ENCODE measurements around the gene SMIM7.

GRCh38 chr19:16654140-16654539 is 5.8 kb downstream of the SMIM7 start:
- TF ChIP-seq KLF11 (CRISPR knock-in tag; IDR thresholded peaks at IDR 0.05), result no peak
- TF ChIP-seq ZBTB39 (CRISPR knock-in tag; IDR thresholded peaks at IDR 0.05), result no peak
